Measurements from ENCODE around the gene CMTM2.
A peak's percentile ranks its signal among the peaks of the same experiment; 100 is the strongest.
"Not testable (repeated sequence)": the region's sequence is repeated elsewhere in the genome, so short reads cannot be mapped to it uniquely, and the experiment has no call there.

The CMTM2 gene

DNA sequence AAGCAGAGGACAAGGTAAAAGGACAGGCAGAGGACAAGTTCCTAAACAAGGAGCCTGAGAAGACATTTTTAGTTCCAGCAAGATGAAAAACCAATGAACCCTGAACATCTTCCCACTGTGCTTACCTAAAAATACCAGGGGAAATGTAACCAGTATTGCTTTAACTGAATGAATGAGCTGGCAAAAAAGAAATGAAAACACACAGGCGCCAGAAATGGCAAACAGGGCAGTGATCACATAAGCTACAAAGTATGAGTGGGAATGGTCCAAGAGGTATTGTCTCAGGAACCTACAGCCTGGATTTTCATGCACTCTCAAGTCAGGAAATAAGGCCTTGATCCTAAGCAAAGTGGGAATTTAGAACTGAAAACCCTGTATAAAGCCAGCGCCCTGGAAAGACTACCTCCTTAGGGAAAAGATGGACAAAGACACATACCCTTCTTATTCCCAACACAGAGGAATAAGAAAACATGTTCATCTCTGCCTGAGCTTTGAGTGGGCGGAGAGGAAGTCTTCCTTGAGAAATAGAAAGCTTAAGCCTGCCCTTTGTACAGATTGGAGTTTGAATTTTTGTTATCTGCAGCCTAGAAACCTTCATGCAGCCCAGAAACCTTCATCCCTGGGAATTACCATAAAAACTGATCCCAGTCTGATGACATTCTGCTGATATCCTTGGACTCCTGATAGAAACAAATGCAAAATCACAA is 2.1 kb downstream of the CMTM2 start:
- DNase-seq (ENCODE audit: low read depth in 1 of 2, low spot score in 1 of 2): no peak

DNA sequence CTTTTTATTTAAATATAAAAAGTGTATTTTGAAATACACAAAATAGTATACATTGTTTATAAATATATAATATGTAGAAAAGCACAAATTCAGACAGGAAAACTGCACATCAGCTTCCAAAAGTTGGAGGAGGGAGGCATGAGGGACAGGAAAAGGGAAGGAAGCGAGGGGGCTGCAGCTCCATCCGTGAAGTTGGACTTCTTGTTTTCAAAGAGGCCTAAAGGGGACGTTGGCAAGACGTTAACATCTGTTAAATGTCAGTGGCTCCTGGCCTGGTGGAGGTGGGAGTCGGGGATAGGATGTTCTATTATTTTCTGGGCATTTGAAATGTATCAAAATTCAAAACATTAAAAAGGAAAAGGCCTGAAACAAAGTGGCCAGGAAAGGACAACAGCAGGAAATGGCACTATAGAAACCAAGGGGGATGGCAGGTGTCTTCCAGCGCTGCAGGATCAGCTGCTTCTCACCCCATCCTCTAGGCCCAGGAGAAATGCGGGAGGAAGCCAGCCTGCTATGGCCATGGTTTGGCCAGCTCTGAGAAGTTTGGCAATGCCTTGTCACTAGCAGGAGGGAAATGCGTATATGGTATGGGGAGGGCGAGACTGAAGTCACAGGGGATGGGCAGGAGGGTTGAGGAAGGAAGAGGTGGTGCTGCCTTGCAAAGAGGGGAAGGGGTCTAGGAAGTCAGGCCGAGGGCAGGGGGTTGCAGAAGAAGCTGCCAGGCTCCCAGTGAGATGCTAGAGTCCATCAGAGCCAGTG is 6.4 kb downstream of the CMTM2 start:
- no peak for DNase-seq (ENCODE audit: low read depth in 1 of 2, low spot score in 1 of 2)

DNA sequence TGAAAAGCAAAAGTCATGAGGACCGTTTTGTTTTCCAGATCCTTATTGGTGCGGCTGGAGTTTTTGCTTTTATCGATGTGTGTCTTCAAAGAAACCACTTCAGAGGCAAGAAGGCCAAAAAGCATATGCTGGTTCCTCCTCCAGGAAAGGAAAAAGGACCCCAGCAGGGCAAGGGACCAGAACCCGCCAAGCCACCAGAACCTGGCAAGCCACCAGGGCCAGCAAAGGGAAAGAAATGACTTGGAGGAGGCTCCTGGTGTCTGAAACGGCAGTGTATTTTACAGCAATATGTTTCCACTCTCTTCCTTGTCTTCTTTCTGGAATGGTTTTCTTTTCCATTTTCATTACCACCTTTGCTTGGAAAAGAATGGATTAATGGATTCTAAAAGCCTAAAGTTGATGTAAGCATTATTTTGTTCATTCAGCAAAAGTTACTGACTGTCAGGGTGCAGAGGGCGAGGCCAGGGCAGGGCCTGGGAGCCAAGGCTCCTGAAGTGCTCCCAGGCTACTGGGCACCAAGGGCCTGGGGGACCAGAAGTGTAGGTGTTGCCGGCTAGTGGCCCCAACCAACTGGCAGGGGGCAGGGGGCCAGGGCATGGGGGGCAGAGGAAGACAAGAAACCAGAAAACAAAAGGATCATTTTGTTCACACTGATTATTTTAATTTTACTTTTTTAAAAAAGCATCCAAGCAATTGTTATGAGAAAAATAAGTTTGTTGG is 8.8 kb downstream of the CMTM2 start:
- no peak for DNase-seq (ENCODE audit: low read depth in 1 of 2, low spot score in 1 of 2)

DNA sequence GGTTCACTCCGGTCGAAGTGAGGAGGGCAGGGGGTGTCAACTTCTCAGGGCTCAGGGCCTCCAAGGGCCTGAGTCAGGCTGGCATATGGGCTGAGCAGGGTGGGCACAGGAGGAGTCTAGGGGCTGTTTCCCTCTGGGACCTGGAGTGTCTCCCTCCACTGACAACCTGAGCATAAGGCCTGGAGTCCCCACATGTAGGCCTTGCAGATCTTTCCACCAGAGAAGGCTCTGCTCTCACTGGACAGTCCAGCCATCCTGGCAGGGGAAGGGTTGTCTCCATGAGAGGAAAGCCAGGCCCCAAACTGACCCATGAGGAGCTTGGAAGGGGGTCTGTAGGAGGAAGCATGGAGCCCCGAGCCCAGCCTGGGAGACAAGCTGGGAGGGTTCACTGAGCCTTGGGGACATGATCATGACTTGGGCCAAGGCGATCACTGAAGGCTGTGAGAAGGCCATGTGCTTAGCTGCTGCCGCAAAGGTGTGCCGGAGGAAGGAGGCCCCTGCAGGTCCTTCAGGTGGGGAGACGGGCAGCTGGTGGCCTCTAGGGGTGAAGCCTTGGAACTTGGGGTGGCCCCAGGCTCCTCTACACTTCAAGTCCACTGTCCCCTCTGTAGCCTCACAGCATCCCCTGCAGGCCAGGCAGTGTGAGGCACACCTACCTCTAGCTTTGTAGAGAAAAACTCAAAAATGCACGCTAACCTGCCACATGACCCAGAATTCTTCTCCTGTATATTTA is 9.9 kb downstream of the CMTM2 start:
- DNase-seq (ENCODE audit: low read depth in 1 of 2, low spot score in 1 of 2): peak in 1 of 2 donors; percentile 37

DNA sequence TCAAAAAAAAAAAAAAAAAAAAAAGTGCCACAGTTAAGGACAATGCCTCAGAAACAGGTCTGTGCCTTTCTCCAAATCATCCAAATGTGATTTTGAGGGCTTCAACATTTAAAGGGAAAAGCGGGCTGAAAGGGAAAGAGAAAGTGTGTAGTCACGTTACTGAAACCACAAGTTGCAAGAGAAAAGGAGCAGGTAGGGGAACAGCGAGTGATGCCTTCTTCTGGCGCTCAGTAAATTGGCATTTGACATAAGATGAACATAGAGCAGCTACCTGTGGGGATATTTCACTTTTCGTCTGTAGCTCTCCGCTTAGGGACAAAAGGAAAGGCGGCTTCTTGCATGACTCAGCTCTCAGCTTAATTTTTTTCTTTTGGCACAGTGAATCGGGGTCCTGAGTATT is 11.1 kb downstream of the CMTM2 start:
- DNase-seq (ENCODE audit: low read depth in 1 of 2, low spot score in 1 of 2): peak in 1 of 2 donors; percentile 37

DNA sequence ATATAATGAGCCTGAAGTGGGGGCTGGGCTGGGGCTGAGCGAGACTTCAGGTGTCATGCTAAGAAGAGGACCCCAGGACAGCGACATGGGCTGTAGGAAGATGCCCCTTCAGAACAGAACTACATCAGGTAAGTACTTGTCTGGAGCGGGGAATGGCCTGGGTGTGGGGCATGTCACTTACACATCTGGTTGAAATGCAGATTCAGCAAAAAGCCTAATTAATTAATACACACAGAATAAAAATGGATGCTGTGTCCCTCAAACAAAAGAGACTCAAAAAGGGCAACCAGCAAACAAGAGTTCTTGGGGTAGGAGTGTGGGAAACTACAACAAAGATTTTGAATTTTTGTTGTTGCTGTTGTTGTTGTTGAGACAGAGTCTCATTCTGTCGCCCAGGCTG is 11.8 kb downstream of the CMTM2 start:
- no peak for DNase-seq (ENCODE audit: low read depth in 1 of 2, low spot score in 1 of 2)

DNA sequence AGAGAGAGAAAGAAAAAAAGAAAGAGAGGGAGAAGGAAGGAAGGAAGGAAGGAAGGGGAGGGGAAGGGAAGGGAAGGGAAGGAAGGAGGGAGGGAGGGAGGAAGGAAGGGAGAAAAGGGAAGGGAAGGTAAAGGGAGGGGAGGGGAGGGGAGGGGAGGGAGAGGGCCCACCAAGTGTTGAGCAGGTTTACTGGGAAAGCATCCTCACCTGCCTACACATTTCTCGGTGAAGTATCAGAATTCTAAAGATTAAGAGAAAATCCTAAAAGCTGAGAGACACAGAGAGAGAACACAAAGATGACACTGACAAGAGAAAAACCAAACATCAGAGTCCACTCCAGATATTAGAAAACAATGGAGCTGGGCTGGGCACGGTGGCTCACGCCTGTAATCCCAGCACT is 13.0 kb downstream of the CMTM2 start:
- DNase-seq (ENCODE audit: low read depth in 1 of 2, low spot score in 1 of 2): no peak

DNA sequence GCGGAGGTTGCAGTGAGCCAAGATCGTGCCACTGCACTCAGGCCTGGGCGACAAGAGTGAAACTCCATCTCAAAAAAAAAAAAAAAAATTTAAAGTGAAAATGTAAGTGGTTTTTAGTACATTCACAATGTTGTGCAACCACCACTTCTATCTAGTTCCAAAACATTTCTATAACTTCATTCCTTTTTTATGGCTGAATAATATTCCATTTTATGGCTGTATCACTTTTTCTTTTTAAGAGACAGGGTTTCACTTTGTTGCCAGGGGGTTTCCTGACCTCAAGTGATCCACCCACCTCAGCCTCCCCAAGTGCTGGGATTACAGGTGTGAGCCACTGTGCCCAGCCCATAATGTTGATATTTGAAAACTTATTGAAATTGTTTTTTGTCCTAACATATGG is 13.6 kb downstream of the CMTM2 start:
- no peak for DNase-seq (ENCODE audit: low read depth in 1 of 2, low spot score in 1 of 2)

DNA sequence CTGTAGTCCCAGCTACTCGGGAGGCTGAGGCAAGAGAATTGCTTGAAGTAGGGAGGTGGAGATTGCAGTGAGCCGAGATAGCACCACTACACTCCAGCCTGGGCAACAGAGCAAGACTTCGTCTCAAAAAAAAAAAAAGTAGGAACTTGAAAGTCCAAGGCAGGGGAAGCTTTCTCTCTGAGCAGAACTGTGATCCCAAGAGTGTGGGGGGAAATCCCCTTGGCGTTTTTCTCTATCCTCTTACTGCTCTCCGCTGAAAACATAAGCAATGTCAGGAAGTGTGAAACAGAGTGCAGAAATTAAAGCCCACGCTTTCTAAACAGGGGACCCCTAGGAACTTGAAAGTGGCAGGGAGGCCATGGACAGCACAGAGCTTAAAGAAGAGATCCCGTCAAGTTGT is 15.5 kb downstream of the CMTM2 start:
- DNase-seq (ENCODE audit: low read depth in 1 of 2, low spot score in 1 of 2): no peak

DNA sequence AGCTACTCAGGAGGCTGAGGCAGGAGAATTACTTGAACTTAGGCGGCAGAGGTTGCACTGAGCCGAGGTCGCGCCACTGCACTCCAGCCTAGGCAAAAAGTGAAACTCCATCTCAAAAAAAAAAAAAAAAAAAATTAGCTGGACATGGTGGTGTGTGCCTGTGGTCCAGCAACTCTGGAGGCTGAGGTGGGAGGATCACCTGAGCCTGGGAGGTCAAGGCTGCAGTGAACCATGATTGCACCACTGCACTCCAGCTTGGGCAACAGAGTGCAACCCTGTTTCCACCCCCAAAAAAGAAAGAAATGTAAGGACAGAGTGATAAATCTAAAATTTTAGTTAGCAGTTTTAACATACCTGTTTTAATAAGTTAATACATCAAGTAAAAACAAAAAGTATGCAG is 17.3 kb downstream of the CMTM2 start:
- not testable (repeated sequence) for DNase-seq (ENCODE audit: low read depth in 1 of 2, low spot score in 1 of 2)

DNA sequence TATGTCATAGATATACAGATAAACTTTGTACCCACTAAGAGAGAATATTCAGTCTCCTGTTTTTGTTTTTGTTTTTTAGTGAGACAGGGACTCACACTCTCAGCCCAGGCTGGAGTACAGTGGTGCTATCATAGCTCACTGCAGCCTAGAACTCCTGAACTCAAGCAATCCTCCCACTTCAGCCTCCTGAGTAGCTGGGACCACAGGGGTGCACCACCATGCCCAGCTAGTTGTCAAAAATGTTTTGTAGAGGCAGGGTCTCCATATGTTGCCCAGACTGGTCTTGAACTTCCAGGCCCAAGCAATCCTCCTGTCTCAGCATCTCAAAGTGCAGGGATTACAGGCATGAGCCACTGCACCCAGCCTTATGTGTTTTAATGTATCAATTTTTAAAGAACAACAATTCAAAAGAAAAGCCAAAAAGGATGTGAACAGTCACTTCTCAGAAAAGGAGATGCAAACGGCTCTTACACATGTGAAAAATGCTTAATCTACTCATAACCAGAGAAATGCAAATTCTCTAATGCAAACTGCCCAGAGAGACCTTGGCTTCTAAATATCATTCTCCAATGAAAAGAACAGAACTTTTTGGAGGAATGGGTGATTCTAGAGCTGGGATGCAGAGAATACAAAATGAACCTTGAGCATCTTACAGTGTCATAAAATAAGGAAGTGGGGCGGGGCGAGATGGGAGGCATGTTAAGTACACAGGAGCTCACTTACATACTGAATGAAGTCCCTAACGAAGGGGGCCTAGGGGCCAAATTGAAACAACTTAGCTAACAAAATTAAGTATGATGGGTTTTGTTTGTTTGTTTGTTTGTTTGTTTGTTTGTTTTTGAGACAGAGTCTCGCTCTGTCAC is 18.0 kb downstream of the CMTM2 start:
- DNase-seq (ENCODE audit: low read depth in 1 of 2, low spot score in 1 of 2): no peak

DNA sequence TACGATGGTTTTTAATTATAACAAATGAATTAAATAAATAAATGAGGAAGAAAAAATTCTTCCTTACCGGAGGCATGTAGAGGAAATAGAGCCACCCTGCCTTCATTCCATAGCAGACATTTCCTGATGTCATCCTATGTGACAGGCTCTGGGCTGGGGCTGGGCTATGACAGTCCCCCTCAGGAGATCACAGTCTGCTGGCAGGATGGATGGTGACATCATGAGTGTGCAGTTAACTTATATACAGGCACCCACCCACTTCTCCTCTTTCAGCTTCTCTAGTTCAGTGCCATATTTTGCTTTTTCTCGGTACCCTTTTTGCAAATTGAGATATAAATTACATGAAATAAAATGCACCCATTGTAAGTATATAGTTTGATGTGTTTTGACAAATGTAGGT is 18.8 kb downstream of the CMTM2 start:
- DNase-seq (ENCODE audit: low read depth in 1 of 2, low spot score in 1 of 2): no peak

DNA sequence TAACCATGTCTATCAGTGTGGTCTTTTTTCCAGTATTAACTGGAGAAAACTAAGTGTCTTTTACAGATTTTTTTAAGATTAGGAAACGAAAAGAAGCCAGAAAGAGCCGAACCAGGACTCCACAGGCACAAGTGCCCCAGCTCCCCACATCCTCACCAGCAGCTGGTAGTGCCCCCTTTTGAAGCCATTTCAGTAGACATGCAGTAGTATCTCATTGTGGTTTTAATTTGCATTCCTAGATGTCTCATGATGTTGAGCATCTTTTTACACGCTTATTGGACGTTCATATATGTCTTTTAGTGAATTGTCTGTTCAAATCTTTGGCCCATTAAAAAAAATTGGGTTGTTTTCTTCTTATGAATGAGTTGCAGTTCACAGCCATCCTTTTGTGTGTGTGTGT is 20.5 kb downstream of the CMTM2 start:
- DNase-seq (ENCODE audit: low read depth in 1 of 2, low spot score in 1 of 2): no peak

DNA sequence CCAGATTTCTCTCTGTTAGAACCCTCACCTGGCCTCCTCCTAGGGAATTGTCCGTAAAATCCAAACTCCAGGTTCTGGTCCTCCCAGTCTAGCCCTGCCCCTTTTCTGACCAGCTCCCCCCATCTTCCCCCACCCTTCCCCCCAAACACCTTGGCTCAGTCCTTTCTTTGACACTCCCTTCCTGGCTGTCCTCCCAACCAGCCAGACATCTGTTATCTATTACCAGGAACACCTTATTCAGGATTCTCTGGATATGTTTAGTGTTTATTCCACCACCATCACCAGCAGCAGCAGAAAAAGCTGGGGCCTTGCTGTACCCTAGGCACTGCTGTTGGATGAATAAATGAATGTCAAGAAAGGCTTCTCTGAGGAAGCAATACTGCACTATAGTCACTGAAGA is 21.2 kb downstream of the CMTM2 start:
- DNase-seq (ENCODE audit: low read depth in 1 of 2, low spot score in 1 of 2): no peak

DNA sequence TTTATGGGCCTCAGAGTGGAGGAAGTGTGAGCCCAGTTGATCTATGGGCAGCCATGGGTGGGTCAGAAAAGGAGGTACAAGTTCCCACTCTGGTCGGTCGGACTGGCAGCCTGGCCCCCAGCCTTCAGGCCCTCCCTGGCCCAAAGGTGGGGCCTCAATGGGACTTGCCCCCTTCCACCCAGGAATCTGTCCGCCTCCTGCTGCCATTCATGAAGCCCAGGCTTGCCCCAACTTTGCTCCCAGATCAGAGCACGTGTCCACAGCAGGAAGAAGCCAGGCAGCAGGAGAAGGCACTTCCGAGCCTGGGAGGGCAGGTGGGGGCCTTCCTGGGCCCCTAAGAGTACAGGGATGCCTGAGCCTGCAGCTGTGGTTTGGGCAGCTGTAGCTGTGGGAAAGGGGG is 22.2 kb downstream of the CMTM2 start:
- no peak for DNase-seq (ENCODE audit: low read depth in 1 of 2, low spot score in 1 of 2)

DNA sequence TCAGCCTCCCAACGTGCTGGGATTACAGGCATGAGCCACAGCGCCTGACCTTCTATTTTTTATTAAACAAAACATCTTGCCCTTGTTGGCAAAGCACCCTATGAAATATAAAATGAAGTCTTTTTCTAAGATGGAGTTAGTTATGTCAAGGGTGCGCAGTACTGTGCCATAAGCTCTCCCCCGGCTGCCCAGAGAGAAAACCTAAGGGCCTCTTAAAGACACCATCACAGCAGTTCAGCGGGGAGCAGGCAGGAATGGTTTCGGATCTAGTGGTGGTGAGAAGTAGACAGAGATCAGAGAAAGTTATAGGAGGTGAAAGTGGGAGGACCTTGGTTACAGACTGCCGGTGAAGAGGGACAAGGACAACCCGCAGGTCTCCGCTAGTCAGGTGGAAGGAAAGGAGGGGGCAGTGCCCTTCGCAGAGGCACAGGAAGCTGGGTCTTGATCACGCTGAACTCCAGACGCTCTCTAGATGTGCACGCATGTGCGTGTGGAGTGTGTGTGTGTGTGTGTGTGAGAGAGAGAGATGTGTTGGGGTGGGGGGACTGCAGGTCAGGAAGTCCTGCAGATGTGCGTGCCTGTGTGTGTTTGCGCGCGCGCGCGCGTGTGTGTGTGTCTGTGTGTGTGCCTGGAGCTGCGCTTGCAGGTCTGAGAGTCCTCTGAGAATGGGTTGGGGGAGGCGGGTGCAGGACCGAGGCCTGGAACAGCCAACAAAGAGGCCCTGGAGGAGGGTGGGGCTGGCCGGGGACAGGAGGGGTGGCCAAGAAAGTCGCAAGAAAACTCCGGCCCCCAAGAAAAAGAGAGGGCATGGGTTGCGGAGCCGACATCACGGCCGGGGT is 24.5 kb downstream of the CMTM2 start:
- DNase-seq (ENCODE audit: low read depth in 1 of 2, low spot score in 1 of 2): peak; percentile 47 to 53

DNA sequence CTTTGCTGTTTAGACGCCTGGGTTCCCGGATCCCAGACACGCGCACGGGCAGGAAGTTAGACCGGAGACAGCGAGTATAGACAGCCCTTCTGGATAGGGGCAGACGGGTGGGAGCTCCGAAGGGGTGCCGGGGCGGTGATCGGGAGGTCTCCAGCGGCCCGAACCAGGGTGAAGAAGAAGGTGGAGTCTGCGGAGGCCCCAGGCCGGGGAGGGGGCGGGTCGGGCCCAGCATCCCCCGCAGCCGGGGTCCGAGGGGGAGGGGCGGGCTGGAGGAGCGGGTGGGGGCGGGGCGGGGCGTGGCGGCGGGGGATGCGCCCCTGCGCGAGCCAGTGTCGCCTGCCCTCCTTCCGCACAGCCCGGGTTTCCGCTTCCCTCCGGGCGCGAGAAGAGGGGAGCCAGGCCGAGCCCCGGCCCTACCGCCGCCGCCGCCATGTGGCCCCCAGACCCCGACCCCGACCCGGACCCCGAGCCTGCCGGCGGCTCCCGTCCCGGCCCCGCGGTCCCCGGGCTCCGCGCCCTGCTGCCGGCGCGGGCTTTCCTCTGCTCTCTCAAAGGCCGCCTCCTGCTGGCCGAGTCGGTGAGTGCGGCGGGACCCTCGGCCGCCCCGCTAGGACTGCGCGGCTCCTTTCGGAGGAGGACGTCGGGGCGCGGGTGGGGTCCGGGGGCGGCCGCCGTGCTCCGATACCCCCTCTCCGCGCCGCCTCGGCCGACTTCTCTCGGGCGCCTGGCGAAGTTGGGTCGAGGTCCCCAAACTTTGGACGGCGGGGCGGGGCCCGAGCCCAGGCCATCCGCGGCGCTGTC is 25.3 kb downstream of the CMTM2 start, which contains the start of gene CMTM3:
CMTM3 (plus strand) TSS at position 329 of the 801 bp plus-strand sequence; CDS start at position 431, 102 bp downstream.
- peak; percentile 62 for DNase-seq (ENCODE audit: low read depth in 1 of 2, low spot score in 1 of 2)

DNA sequence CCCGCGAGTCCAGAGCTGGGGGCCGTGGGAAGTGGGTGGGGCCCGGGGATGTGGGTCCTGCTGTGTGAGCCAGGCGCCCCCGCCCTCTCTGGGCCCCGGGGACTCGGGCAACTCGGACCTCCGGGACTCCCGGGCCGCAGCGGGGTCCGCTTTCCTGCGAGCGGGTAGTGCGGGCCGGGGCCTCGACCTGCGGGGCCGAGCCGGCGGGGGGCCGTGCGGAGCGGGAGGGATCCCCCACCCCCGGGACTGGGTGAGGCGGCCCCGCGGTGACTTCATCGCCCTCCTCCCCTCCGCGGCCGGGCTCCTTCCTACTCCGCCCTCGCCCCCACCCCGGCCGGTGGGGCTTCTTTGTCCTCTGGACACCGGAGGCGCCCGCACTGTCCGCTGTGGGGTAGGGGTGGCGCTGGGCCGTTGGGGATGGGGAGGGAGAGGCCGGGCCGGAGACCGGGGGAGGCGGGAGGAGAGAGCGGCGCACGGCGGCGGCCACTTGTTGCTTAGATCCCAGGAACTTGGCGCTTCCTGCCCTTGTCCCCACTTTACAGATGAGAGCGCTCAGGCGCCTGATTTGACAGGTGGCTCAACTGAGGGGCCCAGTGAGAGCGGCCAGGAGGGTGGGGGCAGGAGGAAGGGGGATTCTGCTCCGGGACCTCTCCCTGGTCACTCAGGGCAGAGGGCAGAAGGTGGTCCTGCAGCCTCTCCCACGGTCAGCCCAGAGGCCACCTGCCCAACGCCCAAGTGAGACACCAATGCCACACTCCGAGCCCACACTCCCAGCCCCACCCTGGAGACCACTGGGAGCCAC is 26.1 kb downstream of the CMTM2 start:
- no peak for DNase-seq (ENCODE audit: low read depth in 1 of 2, low spot score in 1 of 2)
